Activated CD4-positive, alpha-beta T cell treated with anti-CD3 and anti-CD28 coated beads, Interleukin-2, amount 50 U/mL, for 24 hours (primary cell): ENCODE data around the gene HIP1.
"Not testable (repeated sequence)": the region's sequence is repeated elsewhere in the genome, so short reads cannot be mapped to it uniquely, and the experiment has no call there.

Source experiments
- DNase-seq, 2 donors: peaks; one replicate each; pipeline ENCODE4 v3.0.0-alpha.2; 2020; ENCODE audit warnings: low read depth in 1 of 2, low spot score in 1 of 2

HIP1 gene

GRCh38 chr7:75686551-75686950, 52.2 kb downstream of the HIP1 start:
- no peak for DNase-seq

GRCh38 chr7:75682052-75682451, 56.7 kb downstream of the HIP1 start:
- DNase-seq = not testable (repeated sequence)

- DNase-seq = no peak
Observed at GRCh38 chr7:75679060-75679459, 59.7 kb downstream of the HIP1 start.

- DNase-seq = no peak
Observed at GRCh38 chr7:75669579-75669978, 69.2 kb downstream of the HIP1 start.

GRCh38 chr7:75667938-75668337, 70.8 kb downstream of the HIP1 start:
- DNase-seq = no peak

GRCh38 chr7:75663302-75663907, 75.3 kb downstream of the HIP1 start:
- DNase-seq = no peak

- DNase-seq = no peak
Observed at GRCh38 chr7:75662579-75663301, 76.0 kb downstream of the HIP1 start.

GRCh38 chr7:75660566-75661215, 78.0 kb downstream of the HIP1 start:
- DNase-seq = no peak

GRCh38 chr7:75658802-75659201, 79.9 kb downstream of the HIP1 start:
- DNase-seq = no peak

GRCh38 chr7:75658369-75658768, 80.4 kb downstream of the HIP1 start:
- DNase-seq = no peak

- DNase-seq = no peak
Observed at GRCh38 chr7:75657866-75658265, 80.9 kb downstream of the HIP1 start.

GRCh38 chr7:75656740-75657139, 82.0 kb downstream of the HIP1 start:
- DNase-seq = no peak

- no peak for DNase-seq
Observed at GRCh38 chr7:75655536-75655935, 83.2 kb downstream of the HIP1 start.

- no peak for DNase-seq
Observed at GRCh38 chr7:75654855-75655254, 83.9 kb downstream of the HIP1 start.

GRCh38 chr7:75653651-75654050, 85.1 kb downstream of the HIP1 start:
- DNase-seq = no peak

- DNase-seq = no peak
Observed at GRCh38 chr7:75652788-75653187, 86.0 kb downstream of the HIP1 start.

GRCh38 chr7:75650681-75651080, 88.1 kb downstream of the HIP1 start:
- DNase-seq = no peak

GRCh38 chr7:75650062-75650461, 88.7 kb downstream of the HIP1 start:
- no peak for DNase-seq

- DNase-seq = no peak
Observed at GRCh38 chr7:75649462-75649861, 89.3 kb downstream of the HIP1 start.

GRCh38 chr7:75647709-75648438, 90.9 kb downstream of the HIP1 start:
- DNase-seq = no peak

- DNase-seq = no peak
Observed at GRCh38 chr7:75646571-75647102, 92.1 kb downstream of the HIP1 start.

- DNase-seq = no peak
Observed at GRCh38 chr7:75645570-75645969, 93.2 kb downstream of the HIP1 start.
